GM12891 (cell line): ENCODE measurements around the gene TSR2.

ENCODE experiments used
- PAX5 ChIP-seq: IDR thresholded peaks from 2 replicates; pipeline ENCODE4 v1.6.1; 2011; ENCODE audit warnings: low read length, moderate library complexity, mild to moderate bottlenecking; ENCODE audit not compliant: insufficient read depth, severe bottlenecking
- POLR2A ChIP-seq: IDR thresholded peaks from 2 replicates; pipeline ENCODE4 v1.6.1; 2011; ENCODE audit warnings: low read depth, low read length, control low read depth
- POLR2AphosphoS5 ChIP-seq: IDR thresholded peaks from 2 replicates; pipeline ENCODE4 v1.6.1; 2011; ENCODE audit warnings: low read depth, low read length, control low read depth
- SPI1 ChIP-seq: IDR thresholded peaks from 2 replicates; pipeline ENCODE4 v1.6.1; 2011; ENCODE audit warnings: low read depth, low read length, control low read depth
- TAF1 ChIP-seq: IDR thresholded peaks from 2 replicates; pipeline ENCODE4 v1.6.1; 2011; ENCODE audit warnings: low read depth, low read length, control low read depth

- no peak for TF ChIP-seq PAX5
- no peak for TF ChIP-seq POLR2AphosphoS5
- TF ChIP-seq TAF1 = no peak
- TF ChIP-seq POLR2A = no peak
- TF ChIP-seq SPI1 = no peak
Measured at GRCh38 chrX:54397113-54397512, 43.1 kb upstream of the TSR2 start.
